ENCODE results near the gene IFT74. TPM values are rescaled to one million over a fixed set of nuclear protein-coding genes. Genes with fewer than 3 reads are reported as not detected.

The IFT74 gene
- polyA plus RNA-seq, 1 experiment = 6.6 TPM

- no peak for TF ChIP-seq CTCF (IDR thresholded peaks at IDR 0.05; ENCODE audit: insufficient read depth, low read depth, low read length)
- ChIA-PET POLR2A (no interaction called here), CTCF (interaction anchor here (1.0 to 1.4 kb wide), 2 partner anchors 10 to 16 kb away, joined by 3 read pairs; no protein-coding TSS in a partner anchor)
- Histone ChIP-seq H3K27me3 (ENCODE audit: control insufficient read depth, insufficient read depth, low read length) (no peaks in the 10 kb centered on the region), H3K36me3 (ENCODE audit: control insufficient read depth, insufficient read depth, low read length) (no peaks in the 10 kb centered on the region), H3K4me3 (ENCODE audit: low read depth, low read length) (no peak overlapping the region)
- DNase-seq (ENCODE audit: low read depth) = no peak
These were observed 156.0 kb downstream of the IFT74 start for GRCh38 chr9:27112235-27112634.

Other genes starting within 250 kb of the IFT74 start
- gene CAAP1, start 63.6 kb upstream of the IFT74 start, polyA plus RNA-seq (2011; rRNA removed) = 5.2 and 9.8 TPM in 2 replicates
- gene PLAA, start 9.2 kb upstream of the IFT74 start, polyA plus RNA-seq (2011; rRNA removed) = 7.4 and 11.1 TPM in 2 replicates
- not detected in 2 replicates for gene LRRC19, start 49.3 kb downstream of the IFT74 start, polyA plus RNA-seq (2011; rRNA removed)
- gene TEK, start 152.8 kb downstream of the IFT74 start, polyA plus RNA-seq (2011; rRNA removed) = 0.60 and 0.71 TPM in 2 replicates

Data from BJ (cell line).